ENCODE measurements around the gene KCMF1. TPM values are rescaled to one million over a fixed set of nuclear protein-coding genes. Genes with fewer than 3 reads are reported as not detected.

Gene KCMF1
- total and polyA plus RNA-seq, 5 experiments from 2014 or later = 13.3 to 74.8 (median 30.2) TPM

GRCh38 chr2:85077859-85078419, 107.0 kb downstream of the KCMF1 start:
- Mint-ChIP-seq H3K27me3 (peaks cover 10 to 50% (median 27%) of the 10 kb centered on the region in 5 donors), H3K9me3 (peaks cover 1 to 21% (median 10%) of the 10 kb centered on the region in 9 donors), H3K4me1 (peaks cover 0 to 2% (median 0%) of the 10 kb centered on the region in 4 donors), H3K36me3 (peaks cover 0 to 16% (median 10%) of the 10 kb centered on the region in 3 donors), H3K27ac (no peak overlapping the region), H3K4me3 (no peak overlapping the region)
- DNase-seq (no peak), ATAC-seq (no peak)
- POLR2A ChIA-PET = no interaction called here

- H3K27me3 Mint-ChIP-seq = peaks cover 14 to 50% (median 33%) of the 10 kb centered on the region in 5 donors
- DNase-seq = no peak
- no peak for ATAC-seq
- H3K36me3 Mint-ChIP-seq = peaks cover 0 to 22% (median 10%) of the 10 kb centered on the region in 3 donors
- H3K9me3 Mint-ChIP-seq = peaks cover 5 to 27% (median 15%) of the 10 kb centered on the region in 9 donors
- POLR2A ChIA-PET = no interaction called here
- peaks cover 0 to 2% (median 0%) of the 10 kb centered on the region in 4 donors for H3K4me1 Mint-ChIP-seq
- no peak overlapping the region for H3K27ac Mint-ChIP-seq
- H3K4me3 Mint-ChIP-seq = no peak overlapping the region
Measured at GRCh38 chr2:85078536-85078935, 107.6 kb downstream of the KCMF1 start.

- Mint-ChIP-seq H3K4me1 (peaks cover 0 to 2% (median 0%) of the 10 kb centered on the region in 4 donors), H3K9me3 (peaks cover 5 to 32% (median 17%) of the 10 kb centered on the region in 9 donors), H3K27me3 (peaks cover 6 to 35% (median 23%) of the 10 kb centered on the region in 5 donors), H3K36me3 (peaks cover 0 to 26% (median 6%) of the 10 kb centered on the region in 3 donors), H3K27ac (no peak overlapping the region), H3K4me3 (no peak overlapping the region)
- ATAC-seq = no peak
- DNase-seq = no peak
- POLR2A ChIA-PET = no interaction called here
Measured at GRCh38 chr2:85083092-85083491, 112.1 kb downstream of the KCMF1 start.

GRCh38 chr2:85085563-85085962, 114.6 kb downstream of the KCMF1 start:
- ATAC-seq = no peak
- DNase-seq = no peak
- Mint-ChIP-seq H3K27me3 (peaks cover 4 to 35% (median 23%) of the 10 kb centered on the region in 5 donors), H3K4me3 (no peak overlapping the region), H3K4me1 (peaks cover 0 to 2% (median 0%) of the 10 kb centered on the region in 4 donors), H3K9me3 (peaks cover 5 to 32% (median 17%) of the 10 kb centered on the region in 9 donors), H3K27ac (no peak overlapping the region), H3K36me3 (peaks cover 0 to 26% (median 6%) of the 10 kb centered on the region in 3 donors)
- POLR2A ChIA-PET = no interaction called here

GRCh38 chr2:85087541-85087940, 116.6 kb downstream of the KCMF1 start:
- Mint-ChIP-seq H3K4me3 (no peak overlapping the region), H3K9me3 (peaks cover 1 to 15% (median 5%) of the 10 kb centered on the region in 9 donors), H3K27ac (no peak overlapping the region), H3K36me3 (peaks cover 0 to 14% (median 2%) of the 10 kb centered on the region in 3 donors), H3K27me3 (peaks cover 6 to 21% (median 15%) of the 10 kb centered on the region in 5 donors), H3K4me1 (no peaks in the 10 kb centered on the region)
- no peak for ATAC-seq
- no peak for DNase-seq
- POLR2A ChIA-PET = no interaction called here

GRCh38 chr2:85088921-85089320, 118.0 kb downstream of the KCMF1 start:
- Mint-ChIP-seq H3K9me3 (peaks cover 0 to 1% (median 0%) of the 10 kb centered on the region in 9 donors), H3K4me3 (no peak overlapping the region), H3K4me1 (no peaks in the 10 kb centered on the region), H3K27me3 (peaks cover 1 to 9% (median 8%) of the 10 kb centered on the region in 5 donors), H3K27ac (peak overlapping the region in 1 of 10 donors; percentile 4), H3K36me3 (peaks cover 0 to under 1% (median 0%) of the 10 kb centered on the region in 3 donors)
- DNase-seq = no peak
- no peak for ATAC-seq
- POLR2A ChIA-PET = no interaction called here

- ATAC-seq (no peak), DNase-seq (no peak)
- no peak overlapping the region for H3K27ac Mint-ChIP-seq
- peaks cover 0 to 5% (median 2%) of the 10 kb centered on the region in 5 donors for H3K27me3 Mint-ChIP-seq
- no peaks in the 10 kb centered on the region for H3K9me3 Mint-ChIP-seq
- no peak overlapping the region for H3K4me3 Mint-ChIP-seq
- POLR2A ChIA-PET = no interaction called here
- no peaks in the 10 kb centered on the region for H3K4me1 Mint-ChIP-seq
- H3K36me3 Mint-ChIP-seq = no peaks in the 10 kb centered on the region
Measured at GRCh38 chr2:85089585-85089984, 118.6 kb downstream of the KCMF1 start.

GRCh38 chr2:85091838-85092237, 120.9 kb downstream of the KCMF1 start:
- no peak overlapping the region for H3K4me3 Mint-ChIP-seq
- DNase-seq (no peak), ATAC-seq (no peak)
- POLR2A ChIA-PET = no interaction called here
- H3K27ac Mint-ChIP-seq = no peak overlapping the region
- no peaks in the 10 kb centered on the region for H3K9me3 Mint-ChIP-seq
- H3K27me3 Mint-ChIP-seq = peaks cover 0 to 11% (median 7%) of the 10 kb centered on the region in 5 donors
- no peaks in the 10 kb centered on the region for H3K4me1 Mint-ChIP-seq
- H3K36me3 Mint-ChIP-seq = no peaks in the 10 kb centered on the region

GRCh38 chr2:85095094-85095493, 124.1 kb downstream of the KCMF1 start:
- no peak overlapping the region for H3K27ac Mint-ChIP-seq
- no peak for ATAC-seq
- peaks cover 6 to 16% (median 11%) of the 10 kb centered on the region in 5 donors for H3K27me3 Mint-ChIP-seq
- POLR2A ChIA-PET = no interaction called here
- no peak for DNase-seq
- no peaks in the 10 kb centered on the region for H3K36me3 Mint-ChIP-seq
- no peaks in the 10 kb centered on the region for H3K4me1 Mint-ChIP-seq
- H3K9me3 Mint-ChIP-seq = no peaks in the 10 kb centered on the region
- no peak overlapping the region for H3K4me3 Mint-ChIP-seq

- ATAC-seq = no peak
- Mint-ChIP-seq H3K36me3 (no peaks in the 10 kb centered on the region), H3K4me3 (no peak overlapping the region), H3K27ac (no peak overlapping the region), H3K27me3 (peaks cover 4 to 22% (median 12%) of the 10 kb centered on the region in 5 donors), H3K4me1 (no peaks in the 10 kb centered on the region), H3K9me3 (no peaks in the 10 kb centered on the region)
- no peak for DNase-seq
- POLR2A ChIA-PET = no interaction called here
Measured at GRCh38 chr2:85096616-85097015, 125.7 kb downstream of the KCMF1 start.

- Mint-ChIP-seq H3K9me3 (peaks cover 0 to 4% (median 0%) of the 10 kb centered on the region in 9 donors), H3K36me3 (no peaks in the 10 kb centered on the region), H3K27me3 (peaks cover 0 to 14% (median under 1%) of the 10 kb centered on the region in 5 donors), H3K27ac (no peak overlapping the region), H3K4me3 (no peak overlapping the region), H3K4me1 (no peaks in the 10 kb centered on the region)
- DNase-seq (no peak), ATAC-seq (no peak)
- POLR2A ChIA-PET = no interaction called here
Measured at GRCh38 chr2:85104228-85104627, 133.3 kb downstream of the KCMF1 start.

GRCh38 chr2:85106489-85107180, 135.7 kb downstream of the KCMF1 start:
- POLR2A ChIA-PET = interaction anchor here (1.0 kb wide), 1 partner anchor 12 kb away, joined by 3 read pairs; no protein-coding TSS in a partner anchor
- H3K9me3 Mint-ChIP-seq = peaks cover 0 to 4% (median 0%) of the 10 kb centered on the region in 9 donors
- ATAC-seq (no peak), DNase-seq (no peak)
- H3K27me3 Mint-ChIP-seq = peaks cover 5 to 8% (median 7%) of the 10 kb centered on the region in 5 donors
- peaks cover 0 to 5% (median 0%) of the 10 kb centered on the region in 3 donors for H3K36me3 Mint-ChIP-seq
- H3K4me3 Mint-ChIP-seq = no peak overlapping the region
- no peak overlapping the region for H3K27ac Mint-ChIP-seq
- H3K4me1 Mint-ChIP-seq = no peaks in the 10 kb centered on the region

All from naive thymus-derived CD8-positive, alpha-beta T cell (primary cell).